GM20431 (cell line): ENCODE data around the gene N4BP3.
"Not testable (repeated sequence)": the region's sequence is repeated elsewhere in the genome, so short reads cannot be mapped to it uniquely, and the experiment has no call there.

Experiments used
- in situ Hi-C: fragments of 300-500 bp; cut with MseI, MboI; formaldehyde crosslinking; loops from one replicate; pipeline ENCODE4 v1.15.0; 2020; ENCODE audit warnings: low sequenced_read_pairs; ENCODE audit not compliant: unreplicated experiment

Gene N4BP3, protein sequence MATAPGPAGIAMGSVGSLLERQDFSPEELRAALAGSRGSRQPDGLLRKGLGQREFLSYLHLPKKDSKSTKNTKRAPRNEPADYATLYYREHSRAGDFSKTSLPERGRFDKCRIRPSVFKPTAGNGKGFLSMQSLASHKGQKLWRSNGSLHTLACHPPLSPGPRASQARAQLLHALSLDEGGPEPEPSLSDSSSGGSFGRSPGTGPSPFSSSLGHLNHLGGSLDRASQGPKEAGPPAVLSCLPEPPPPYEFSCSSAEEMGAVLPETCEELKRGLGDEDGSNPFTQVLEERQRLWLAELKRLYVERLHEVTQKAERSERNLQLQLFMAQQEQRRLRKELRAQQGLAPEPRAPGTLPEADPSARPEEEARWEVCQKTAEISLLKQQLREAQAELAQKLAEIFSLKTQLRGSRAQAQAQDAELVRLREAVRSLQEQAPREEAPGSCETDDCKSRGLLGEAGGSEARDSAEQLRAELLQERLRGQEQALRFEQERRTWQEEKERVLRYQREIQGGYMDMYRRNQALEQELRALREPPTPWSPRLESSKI

DNA sequence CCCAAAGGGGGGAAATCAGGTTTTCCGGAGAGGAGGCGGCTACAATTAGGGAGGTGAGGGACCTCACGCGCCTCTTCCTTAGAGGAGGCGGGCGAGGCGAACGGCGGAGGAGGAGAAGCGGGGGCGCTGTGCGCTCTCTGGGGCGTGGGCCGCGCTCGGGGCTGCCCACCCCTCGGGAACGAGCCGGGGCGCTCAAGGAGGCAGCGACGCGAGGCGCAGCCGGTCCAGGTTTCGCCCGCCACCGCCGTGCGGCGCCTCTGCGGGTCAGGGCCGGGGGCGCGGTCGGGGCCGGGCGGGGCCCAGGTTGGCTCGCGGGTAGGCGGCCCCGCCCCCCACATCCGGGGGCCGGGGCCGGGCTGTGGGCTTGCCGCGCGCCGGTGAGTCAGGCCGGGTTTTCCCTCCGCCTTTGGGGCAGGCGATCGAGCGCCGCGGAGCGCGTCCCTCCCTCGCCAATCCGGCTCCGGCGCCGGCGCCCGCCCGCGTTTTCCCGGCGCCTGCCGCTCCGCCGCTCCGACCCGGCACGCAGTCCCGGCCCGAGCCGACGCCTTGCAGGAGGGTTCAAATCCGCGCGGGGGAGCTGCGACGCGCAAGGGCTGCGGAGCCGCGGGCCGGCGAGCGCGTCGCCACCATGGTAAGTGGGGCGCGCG is at the start of gene N4BP3:
Gene N4BP3 (plus strand): TSS at position 392 of the 647 bp plus-strand sequence. CDS start 6,052 bp downstream, outside the sequence.
- in situ Hi-C loops, result no loop called here

DNA sequence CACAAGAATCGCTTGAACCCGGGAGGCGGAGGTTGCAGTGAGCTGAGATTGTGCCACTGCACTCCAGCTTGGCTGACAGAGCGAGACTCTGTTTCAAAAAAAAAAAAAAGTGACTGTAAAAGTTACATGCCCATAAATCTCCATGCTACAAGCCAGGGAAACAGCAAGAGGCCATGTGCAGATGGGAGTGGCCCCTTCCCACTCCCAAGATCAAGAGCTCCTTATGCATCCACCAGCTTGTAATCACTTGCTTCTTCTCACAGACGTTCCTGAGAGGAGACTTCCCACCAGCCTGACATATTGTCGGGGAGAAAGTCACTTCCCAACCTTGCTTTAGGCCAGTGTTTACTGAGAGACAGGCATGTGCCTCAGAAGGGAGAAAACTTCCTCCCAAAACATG is 45.6 kb upstream of the N4BP3 start:
- in situ Hi-C loops, result loop anchor here (25.0 kb wide), 2 partner anchors 105 to 455 kb away; partner anchors contain the start of gene B4GALT7

DNA sequence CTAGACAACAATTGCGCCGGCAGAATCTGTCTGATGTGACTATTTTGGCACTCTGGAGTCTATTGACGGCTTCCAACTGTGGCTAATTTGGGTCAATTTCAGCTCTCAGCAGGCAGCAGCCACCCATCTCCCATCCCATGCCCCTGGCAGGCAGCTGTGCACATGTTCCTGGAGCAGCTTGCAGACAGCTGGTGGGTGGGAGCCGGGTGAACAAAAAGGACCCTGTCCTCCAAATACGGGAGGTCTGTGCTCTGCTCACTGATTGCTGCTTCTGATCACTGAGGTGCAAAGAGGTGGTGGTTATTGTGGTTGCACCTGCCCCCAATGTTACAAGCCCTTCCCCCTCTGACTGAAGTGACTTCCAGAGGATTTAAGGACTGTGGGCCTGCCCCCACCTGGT is 45.0 kb upstream of the N4BP3 start:
- in situ Hi-C loops, result loop anchor here (25.0 kb wide), 2 partner anchors 106 to 456 kb away; partner anchors contain the start of gene B4GALT7

DNA sequence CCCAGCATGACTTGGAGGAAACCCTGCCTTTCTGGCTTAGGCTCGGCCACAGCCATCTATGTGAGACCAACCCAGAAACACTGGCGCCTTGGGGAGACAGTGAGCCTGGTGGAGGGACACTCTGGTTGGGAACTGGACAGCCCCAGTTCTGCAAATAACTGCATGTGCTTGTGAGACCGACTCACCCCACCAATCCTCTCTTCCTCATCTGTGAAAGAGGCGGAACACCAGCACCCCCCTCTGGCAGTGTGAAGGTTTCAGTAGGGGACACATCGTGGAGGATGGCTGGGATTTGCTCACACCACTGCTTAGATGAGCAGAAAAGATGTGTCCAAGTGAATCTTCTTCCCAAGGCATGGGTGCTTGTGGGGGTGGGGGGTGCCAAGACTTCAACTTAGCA is 43.4 kb upstream of the N4BP3 start:
- in situ Hi-C loops, result loop anchor here (10.0 to 25.0 kb wide), 3 partner anchors 75 to 458 kb away; partner anchors contain the start of gene B4GALT7

DNA sequence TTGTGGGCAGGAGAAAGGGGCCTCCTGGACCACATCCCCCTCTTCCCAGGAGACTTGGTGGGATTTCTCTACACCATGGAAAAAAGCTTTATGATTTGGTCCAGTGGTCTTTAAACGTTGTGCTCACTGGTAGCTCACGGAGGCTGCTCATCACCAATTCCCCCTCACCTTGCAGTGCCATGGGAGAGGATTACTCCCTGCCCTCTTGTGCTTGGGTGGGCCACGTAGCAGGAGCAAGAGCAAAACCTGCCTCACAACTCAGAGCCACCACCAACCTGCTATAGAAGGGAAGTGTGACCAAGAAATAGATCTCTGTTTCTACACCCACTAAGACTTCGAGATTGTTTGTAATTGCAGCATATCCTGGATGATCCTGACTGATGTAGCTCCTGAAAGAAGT is 42.2 kb upstream of the N4BP3 start:
- in situ Hi-C loops, result loop anchor here (10.0 to 25.0 kb wide), 3 partner anchors 74 to 459 kb away; partner anchors contain the start of gene B4GALT7

DNA sequence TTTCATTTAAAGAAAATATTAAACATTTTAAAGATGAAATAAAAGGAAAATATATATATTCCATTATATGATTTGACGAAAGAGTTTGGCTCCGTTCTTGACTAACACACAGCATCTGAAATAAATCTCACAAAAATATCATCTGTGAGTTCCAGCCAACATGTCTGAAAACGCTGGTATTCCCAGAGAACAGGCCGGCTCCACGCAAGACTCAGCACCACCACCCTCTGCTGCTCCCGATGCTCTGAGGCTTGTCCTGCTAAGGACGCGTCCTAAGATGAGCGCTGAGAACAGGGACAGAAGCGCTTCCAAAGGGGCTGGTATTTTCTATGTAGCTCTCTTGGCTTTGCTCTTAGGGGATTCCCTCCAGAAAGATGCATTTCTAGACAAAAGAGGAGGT is 40.6 kb upstream of the N4BP3 start:
- in situ Hi-C loops, result loop anchor here (10.0 to 25.0 kb wide), 3 partner anchors 72 to 460 kb away; partner anchors contain the start of gene B4GALT7

DNA sequence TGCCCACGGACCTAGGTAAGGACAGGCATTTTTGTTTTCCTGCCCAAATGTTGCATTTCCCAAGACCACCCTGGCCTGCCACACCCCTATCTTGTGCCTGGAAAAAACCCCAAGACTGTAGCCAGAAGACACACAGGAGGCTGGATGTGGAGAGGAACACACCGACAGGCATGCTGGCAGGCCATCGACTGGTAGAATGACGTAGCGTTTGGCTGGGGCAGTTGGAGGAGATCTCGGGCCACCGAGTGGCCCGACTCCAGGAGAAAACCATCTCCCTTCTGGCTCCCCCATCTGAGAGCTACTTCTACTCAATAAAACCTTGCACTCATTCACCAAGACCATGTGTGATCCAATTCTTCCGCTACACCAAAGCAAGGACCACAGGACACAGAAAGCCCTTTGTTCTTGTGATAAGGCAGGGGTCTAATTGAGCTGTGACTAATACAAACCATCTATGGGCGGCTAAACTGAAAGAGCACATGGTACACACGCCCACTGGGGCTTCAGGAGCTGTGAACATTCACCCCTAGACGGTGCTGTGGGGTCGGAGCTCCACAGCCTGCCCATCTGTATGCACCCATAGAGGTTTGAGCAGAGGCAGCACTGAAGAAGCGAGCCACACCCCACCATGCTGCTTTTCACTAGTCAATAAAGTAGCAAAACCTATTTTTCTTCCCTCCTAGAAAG is 38.9 kb upstream of the N4BP3 start:
- in situ Hi-C loops, result loop anchor here (10.0 to 25.0 kb wide), 3 partner anchors 70 to 462 kb away; partner anchors contain the start of gene B4GALT7

DNA sequence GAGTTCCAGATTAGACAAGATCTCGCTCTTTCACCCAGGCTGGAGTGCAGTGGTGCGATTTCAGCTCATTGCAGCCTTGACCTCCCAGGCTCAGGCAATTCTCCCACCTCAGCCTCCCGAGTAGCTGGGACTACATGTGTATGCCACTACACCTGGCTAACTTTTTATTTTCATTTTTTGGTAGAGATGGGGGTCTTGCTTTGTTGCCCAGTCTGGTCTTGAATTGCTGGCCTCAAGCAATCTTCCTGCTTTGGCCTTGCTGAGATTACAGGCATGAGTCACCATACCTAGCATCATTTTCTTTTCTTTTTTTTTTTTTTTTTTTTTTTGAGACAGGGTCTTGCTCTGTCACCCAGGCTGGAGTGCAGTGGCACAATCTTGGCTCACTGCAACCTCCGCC is 36.4 kb upstream of the N4BP3 start:
- in situ Hi-C loops, result loop anchor here (10.0 kb wide), 1 partner anchor 68 kb away; no protein-coding TSS in a partner anchor

DNA sequence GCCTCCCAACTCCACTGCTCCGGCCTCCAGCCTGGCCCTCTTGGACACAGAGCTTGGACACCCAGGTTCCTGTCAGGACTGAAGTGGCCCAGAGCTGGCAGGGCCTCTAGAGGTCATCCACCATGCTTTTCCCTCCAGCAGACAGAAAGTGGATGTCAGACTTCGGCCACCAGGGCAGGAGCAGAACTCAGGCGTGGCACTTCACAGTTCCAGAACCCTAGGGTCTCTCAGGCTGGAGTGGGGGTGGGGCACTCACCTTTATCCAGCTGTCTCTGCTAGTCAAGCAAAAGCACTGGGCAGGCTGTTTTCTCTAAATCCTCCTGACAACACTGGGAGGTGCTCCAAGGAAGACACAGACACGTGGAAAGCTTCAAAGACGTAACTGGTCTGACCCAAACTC is 35.6 kb upstream of the N4BP3 start:
- in situ Hi-C loops, result loop anchor here (10.0 kb wide), 1 partner anchor 67 kb away; no protein-coding TSS in a partner anchor

DNA sequence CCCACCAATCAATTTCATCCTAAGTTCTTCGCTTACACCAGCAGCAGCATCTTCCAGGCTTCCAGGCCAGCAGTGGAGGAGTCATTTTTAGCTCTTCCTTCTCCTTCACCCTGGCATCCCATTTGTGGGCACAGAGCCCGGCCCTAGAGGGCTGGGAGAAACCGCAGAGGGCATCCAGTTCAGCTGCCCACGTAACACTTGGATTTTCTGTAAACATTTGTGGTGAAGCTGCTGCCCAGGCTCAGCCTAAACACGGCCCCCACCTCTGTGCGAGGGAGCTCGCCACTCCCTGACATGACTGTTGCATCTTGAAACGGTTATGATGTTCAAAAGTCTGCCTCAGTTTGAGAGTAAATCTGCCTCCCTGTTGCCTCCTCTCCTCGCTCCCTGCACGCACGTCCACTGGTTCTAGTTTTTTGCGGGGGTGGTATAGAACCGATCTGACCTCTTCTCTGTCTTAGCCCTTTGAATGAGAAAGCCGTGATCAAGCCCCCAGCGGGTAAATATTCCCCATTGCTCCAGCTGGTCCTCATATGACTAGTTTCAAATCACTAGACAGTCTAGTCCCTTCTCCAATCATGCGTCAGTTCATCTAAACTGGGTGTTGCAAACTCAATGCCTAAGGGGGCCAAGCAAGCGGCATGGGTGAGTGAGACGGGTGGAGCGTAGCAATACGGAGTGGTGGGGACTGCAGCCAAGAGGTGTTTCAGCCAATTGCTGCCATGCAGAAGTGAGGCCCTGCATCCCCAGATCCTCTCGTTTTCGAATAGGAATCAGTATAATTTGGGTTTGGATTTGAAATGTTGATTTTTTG is 34.9 kb upstream of the N4BP3 start:
- in situ Hi-C loops, result loop anchor here (10.0 kb wide), 1 partner anchor 66 kb away; no protein-coding TSS in a partner anchor

DNA sequence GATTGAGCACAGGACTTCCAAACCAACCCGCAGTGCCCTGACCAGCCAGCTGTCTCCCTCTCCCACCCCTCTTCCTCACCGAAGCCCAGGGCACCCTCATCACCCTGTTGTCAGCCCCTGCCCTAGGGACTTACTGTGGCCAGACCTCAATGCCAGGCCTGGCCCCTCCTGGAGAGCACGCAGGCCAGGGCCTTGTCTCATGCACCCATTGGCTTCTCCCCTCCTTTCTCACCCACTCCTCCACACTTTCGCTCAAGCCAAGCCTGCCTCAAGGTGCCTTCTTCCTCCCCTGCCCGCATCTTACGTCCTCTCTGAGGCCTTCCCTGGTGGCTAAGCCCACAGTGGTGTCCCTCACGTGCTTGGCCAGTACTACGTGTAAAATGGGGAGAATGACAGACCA is 33.3 kb upstream of the N4BP3 start:
- in situ Hi-C loops, result no loop called here

DNA sequence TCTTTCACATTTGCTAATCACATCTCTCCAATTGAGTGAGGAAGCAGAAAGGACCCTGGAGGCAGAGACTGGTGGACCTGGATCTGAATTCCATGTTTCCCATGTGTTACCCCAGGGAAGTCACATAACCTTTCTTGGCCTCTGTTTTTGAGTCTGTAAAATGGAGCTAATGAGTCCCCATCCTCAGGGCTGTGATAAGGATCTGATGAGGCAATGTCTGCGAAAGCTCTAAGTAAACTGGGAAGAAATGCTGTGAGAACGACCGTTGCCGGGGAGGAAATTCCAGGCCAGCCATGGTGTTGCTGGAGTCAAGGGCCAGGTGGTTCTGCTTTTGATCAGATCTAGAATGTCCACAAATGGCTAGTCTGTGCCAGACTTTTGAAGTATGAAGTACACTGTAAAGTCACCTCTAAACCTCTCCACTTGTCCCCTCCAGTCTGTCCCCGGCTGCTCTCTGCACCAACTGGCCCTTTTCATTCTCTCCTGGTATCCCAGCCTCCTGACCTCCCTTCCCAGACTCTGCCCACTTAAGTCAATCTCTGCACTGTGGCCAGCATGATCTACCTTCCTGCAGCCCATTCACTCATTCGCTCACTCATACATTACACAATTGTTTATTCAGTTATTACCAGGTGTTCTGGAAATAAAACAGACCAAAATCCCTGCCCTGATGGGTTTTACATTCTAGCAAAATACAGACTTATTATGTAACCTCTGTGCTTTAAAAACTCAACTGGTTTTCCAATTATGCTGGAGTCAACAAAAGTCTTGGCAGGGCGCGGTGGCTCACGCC is 32.5 kb upstream of the N4BP3 start:
- in situ Hi-C loops, result no loop called here

DNA sequence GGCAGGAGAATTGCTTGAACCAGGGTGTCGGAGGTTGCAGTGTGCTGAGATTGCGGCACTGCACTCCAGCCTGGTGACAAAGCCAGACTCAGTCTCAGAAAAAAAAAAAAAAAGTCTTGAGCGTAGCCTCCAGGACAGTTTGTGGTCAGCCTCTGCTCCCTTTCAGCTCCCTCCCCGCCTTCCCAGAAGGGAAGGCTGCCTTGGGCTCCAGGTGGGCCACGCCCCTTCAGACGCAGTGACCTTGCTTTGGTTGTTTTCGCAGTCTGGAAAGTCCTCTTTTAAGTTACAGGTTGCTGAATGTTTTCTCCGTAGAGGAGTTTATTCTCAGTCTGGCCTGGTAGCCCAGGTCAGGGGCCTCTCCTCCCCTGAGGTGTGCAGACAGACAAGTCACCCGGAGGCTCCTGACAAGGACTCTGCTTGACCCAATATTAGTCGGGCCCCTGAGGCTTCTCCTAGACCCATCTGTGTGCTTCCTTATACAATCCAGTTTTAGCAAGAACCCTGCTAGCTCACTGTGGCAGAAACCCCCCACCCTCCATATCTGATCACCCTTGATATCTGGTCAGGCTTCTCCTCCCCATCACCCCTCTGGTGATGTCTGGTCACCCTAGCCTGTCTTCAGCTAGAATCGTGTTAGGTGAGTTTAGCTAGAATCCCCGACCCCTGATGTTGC is 31.6 kb upstream of the N4BP3 start:
- in situ Hi-C loops, result no loop called here

DNA sequence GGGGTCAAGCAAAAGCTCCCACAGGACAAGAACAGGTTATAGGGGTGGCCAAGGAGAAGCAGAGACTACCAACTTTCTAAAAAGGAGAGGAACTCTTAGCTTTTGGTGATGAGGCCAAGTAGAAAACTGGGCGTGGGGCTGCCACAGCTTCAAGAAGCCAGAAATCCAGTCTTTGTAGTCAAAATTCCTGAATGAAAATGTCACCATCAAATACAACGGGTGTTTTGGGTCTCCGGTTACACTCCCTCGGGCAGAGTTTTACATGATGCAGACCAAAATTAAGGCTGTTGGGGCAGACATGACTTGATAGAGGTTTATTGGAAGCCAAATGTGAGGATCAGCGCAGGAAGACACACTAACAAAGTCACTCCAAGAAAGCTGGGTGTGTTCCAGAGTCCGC is 29.4 kb upstream of the N4BP3 start:
- in situ Hi-C loops, result no loop called here

DNA sequence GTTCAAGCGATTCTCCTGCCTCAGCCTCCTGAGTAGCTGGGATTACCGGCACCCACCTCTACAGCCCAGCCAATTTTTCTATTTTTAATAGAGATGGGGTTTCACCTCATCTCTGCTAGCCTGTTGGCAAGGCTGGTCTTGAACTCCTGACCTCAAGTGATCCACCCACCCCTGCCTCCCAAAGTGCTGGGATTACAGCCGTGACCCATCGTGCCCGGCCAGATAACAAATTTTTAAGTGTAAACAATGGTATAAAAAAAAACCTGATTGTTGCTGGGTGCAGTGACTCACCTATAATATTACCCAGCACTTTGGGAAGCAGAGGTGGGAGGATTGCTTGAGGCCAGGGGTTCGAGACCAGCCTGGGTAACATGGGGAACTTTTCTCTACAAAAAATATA is 28.0 kb upstream of the N4BP3 start:
- in situ Hi-C loops, result no loop called here

DNA sequence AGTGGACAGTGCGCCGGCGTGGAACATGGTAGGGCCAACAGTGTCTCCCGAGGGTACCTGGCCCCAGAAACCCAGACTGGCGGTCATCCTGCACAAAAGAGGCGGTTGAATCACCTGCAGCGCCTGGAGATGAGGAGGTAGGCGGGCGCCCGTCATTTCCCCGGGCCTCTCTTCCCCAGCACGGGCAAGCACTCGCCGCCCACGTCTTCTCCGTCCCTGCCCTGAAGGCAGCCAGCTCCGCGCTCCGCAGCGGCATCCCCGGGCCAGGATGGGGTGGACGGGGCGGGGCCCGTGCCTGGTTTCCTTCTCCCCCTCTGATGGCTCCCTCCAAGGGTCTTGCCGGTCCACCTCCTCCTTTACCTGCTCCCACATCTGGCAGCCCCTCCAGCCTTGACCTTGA is 27.1 kb upstream of the N4BP3 start:
- in situ Hi-C loops, result no loop called here

DNA sequence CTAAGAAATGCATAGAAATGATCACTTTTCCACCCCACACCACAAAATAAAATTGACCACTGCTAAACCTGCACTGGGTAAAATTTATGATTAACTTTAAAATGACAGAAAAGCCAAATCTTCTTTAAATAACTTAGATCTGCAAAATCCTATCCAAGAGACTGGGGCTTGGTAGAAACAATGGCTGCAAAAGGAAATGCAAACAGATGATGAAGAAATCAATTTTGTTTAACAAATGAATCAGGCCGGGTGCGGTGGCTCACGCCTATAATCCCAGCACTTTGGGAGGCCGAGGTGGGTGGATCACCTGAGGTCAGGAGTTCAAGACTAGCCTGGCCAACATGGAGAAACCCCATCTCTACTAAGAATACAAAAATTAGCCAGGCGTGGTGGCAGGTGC is 26.1 kb upstream of the N4BP3 start:
- in situ Hi-C loops, result not testable (repeated sequence)

DNA sequence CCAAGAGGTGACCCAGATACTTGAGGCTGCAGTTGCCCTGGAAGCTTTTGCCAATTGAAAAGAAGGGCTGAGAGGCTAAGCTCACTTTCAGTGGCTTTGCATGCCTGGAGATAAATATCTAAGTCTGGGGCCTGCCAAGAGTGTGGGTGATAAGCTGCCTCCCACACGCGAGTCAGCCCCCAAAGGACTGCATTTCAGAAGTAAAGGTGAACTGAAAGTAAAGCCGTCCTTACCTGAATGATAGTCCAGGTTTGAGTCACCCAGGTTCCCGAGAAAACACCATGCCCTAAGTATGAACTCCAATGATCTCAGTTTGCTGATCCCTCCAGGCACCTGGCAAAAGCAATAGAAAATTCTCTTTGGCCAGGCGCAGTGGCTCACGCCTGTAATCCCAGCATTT is 22.5 kb upstream of the N4BP3 start:
- in situ Hi-C loops, result no loop called here
